ENCODE data around the gene APBA2.
A peak's percentile ranks its signal among the peaks of the same experiment; 100 is the strongest.

The APBA2 gene

DNA sequence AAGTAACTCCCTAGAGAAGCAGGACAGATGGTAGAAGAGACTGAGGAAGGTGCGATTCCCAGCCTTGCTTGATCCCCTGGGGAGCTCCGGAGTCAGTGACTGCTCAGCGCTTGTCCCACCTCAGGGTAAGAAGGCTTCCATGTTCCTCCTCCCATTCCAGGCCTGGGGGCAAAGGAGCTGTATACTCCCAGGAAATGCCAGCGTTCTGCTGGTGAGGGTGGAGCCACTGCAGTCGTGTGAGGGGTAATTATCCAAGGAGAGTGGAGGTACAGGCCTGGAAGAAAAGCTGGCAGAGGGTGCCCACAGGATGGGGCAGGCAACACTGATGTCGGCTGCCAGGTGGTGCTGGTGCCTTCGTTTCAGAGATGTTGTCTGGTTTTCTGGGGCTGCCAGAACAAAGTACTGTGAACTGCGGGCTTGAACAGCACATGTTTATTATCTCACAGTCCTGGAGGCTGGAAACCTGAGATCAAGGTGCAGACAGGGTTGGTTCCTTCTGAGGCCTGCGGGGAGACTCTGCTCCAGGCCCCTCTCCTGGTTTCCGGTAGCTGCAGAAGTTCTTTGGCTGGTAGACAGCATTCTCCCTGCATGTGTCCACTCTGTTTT is 12.1 kb upstream of the APBA2 start:
- Histone ChIP-seq H3K9me3 (ENCODE audit: insufficient read depth, low read length, severe bottlenecking) (no peaks in the 10 kb centered on the region), H4K20me1 (ENCODE audit: insufficient read depth, low read length) (no peaks in the 10 kb centered on the region), H3K36me3 (ENCODE audit: insufficient read depth, low read length) (no peaks in the 10 kb centered on the region), H3K9ac (ENCODE audit: low read depth, low read length) (no peak overlapping the region), H3K27me3 (ENCODE audit: insufficient read depth, low read length, poor library complexity) (no peaks in the 10 kb centered on the region), H3K4me1 (ENCODE audit: insufficient read depth, low read length) (no peaks in the 10 kb centered on the region), H3K27ac (ENCODE audit: low read length) (no peak overlapping the region), H3K79me2 (ENCODE audit: insufficient read depth, low read length) (no peaks in the 10 kb centered on the region), H3K4me3 (ENCODE audit: low read depth in 1 of 2, low read length in 2 of 2) (no peak overlapping the region), H2AFZ (ENCODE audit: low read depth, low read length) (no peak overlapping the region), H3K4me2 (ENCODE audit: insufficient read depth, low read length) (no peak overlapping the region)
- TF ChIP-seq, protein P1, sequence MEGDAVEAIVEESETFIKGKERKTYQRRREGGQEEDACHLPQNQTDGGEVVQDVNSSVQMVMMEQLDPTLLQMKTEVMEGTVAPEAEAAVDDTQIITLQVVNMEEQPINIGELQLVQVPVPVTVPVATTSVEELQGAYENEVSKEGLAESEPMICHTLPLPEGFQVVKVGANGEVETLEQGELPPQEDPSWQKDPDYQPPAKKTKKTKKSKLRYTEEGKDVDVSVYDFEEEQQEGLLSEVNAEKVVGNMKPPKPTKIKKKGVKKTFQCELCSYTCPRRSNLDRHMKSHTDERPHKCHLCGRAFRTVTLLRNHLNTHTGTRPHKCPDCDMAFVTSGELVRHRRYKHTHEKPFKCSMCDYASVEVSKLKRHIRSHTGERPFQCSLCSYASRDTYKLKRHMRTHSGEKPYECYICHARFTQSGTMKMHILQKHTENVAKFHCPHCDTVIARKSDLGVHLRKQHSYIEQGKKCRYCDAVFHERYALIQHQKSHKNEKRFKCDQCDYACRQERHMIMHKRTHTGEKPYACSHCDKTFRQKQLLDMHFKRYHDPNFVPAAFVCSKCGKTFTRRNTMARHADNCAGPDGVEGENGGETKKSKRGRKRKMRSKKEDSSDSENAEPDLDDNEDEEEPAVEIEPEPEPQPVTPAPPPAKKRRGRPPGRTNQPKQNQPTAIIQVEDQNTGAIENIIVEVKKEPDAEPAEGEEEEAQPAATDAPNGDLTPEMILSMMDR (IDR thresholded peaks at IDR 0.05; ENCODE audit: borderline replicate concordance, extremely low read depth, low read length, poor library complexity, severe bottlenecking): peak; percentile 3
- no peak for TF ChIP-seq EZH2 (IDR thresholded peaks at IDR 0.05; ENCODE audit: borderline replicate concordance, low read depth, low read length, severe bottlenecking)
- DNase-seq (no peak), ATAC-seq (ENCODE audit: insufficient read depth, low read depth) (no peak)

DNA sequence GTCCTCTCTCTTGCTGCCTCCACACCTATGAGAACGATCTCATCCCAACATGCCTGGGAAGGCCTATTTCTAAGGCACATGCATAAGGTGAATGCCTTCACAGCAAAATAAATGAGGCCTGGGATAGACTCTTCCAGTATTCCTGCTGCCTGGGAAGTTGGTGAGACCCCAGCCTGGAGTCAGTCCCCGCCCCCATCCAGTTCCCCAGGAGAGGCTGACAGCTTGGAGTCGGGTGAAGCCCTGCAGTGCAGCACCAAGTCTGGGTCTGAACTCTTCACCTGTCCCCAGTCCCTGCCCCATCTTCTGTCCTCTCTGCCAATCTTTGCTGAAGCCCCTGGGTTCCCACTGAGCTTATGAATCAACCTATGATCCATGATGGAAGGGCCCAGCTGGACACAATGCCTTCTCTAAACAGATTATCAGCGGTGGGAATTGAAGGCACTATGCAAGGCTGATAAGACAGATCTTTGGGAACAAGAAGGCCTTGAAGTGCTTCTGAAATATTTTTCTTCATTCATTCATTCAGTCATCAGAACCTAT is 10.2 kb upstream of the APBA2 start:
- Histone ChIP-seq H3K4me3 (ENCODE audit: low read depth in 1 of 2, low read length in 2 of 2) (no peak overlapping the region), H2AFZ (ENCODE audit: low read depth, low read length) (no peak overlapping the region), H3K9ac (ENCODE audit: low read depth, low read length) (no peak overlapping the region), H3K4me1 (ENCODE audit: insufficient read depth, low read length) (no peaks in the 10 kb centered on the region), H3K27me3 (ENCODE audit: insufficient read depth, low read length, poor library complexity) (no peaks in the 10 kb centered on the region), H4K20me1 (ENCODE audit: insufficient read depth, low read length) (no peaks in the 10 kb centered on the region), H3K9me3 (ENCODE audit: insufficient read depth, low read length, severe bottlenecking) (no peaks in the 10 kb centered on the region), H3K79me2 (ENCODE audit: insufficient read depth, low read length) (no peaks in the 10 kb centered on the region), H3K27ac (ENCODE audit: low read length) (no peak overlapping the region), H3K36me3 (ENCODE audit: insufficient read depth, low read length) (no peaks in the 10 kb centered on the region), H3K4me2 (ENCODE audit: insufficient read depth, low read length) (no peak overlapping the region)
- TF ChIP-seq, protein P1 (IDR thresholded peaks at IDR 0.05; ENCODE audit: borderline replicate concordance, extremely low read depth, low read length, poor library complexity, severe bottlenecking): no peak
- TF ChIP-seq EZH2 (IDR thresholded peaks at IDR 0.05; ENCODE audit: borderline replicate concordance, low read depth, low read length, severe bottlenecking): no peak
- ATAC-seq (ENCODE audit: insufficient read depth, low read depth) (no peak), DNase-seq (no peak)

DNA sequence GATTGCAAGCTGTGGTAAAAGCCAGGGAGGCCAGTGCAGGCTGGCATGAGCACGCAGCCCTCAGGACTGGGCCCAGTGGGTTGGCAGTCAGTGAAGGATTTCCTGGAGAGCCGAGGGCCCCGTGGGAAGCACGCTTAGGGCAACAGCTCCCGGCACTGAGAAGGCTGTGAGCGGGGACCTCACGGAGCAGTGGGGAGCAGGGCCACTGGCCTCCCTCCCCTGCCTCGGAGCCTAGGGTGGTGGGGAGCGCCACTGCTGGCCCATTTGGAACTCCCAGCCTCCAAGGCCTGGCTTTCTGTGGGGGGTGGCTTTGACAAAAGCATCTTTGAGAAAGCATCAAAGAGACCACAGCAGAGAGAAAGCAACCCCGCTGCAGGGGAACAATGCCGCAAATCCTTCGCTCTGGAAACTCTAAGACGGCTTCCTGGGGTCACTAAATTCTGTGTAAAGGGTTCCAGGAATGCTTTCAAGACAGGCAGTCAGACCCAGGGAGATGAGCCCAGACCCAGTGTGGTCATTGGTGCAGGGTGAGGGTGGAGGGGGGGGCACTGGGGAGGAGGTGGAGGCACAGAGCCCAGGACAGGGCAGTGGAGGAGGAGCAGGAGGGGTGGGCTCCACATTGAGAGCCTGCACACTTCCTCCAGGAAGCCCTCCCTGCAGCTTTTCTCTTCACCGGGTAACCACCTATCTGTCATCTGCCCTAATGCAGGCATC is 9.5 kb upstream of the APBA2 start:
- Histone ChIP-seq H3K9me3 (ENCODE audit: insufficient read depth, low read length, severe bottlenecking) (no peaks in the 10 kb centered on the region), H3K27me3 (ENCODE audit: insufficient read depth, low read length, poor library complexity) (no peaks in the 10 kb centered on the region), H3K36me3 (ENCODE audit: insufficient read depth, low read length) (no peaks in the 10 kb centered on the region), H2AFZ (ENCODE audit: low read depth, low read length) (no peak overlapping the region), H3K27ac (ENCODE audit: low read length) (no peak overlapping the region), H3K4me3 (ENCODE audit: low read depth in 1 of 2, low read length in 2 of 2) (no peak overlapping the region), H3K79me2 (ENCODE audit: insufficient read depth, low read length) (no peaks in the 10 kb centered on the region), H3K9ac (ENCODE audit: low read depth, low read length) (no peak overlapping the region), H3K4me1 (ENCODE audit: insufficient read depth, low read length) (no peaks in the 10 kb centered on the region), H4K20me1 (ENCODE audit: insufficient read depth, low read length) (no peaks in the 10 kb centered on the region), H3K4me2 (ENCODE audit: insufficient read depth, low read length) (no peak overlapping the region)
- no peak for TF ChIP-seq EZH2 (IDR thresholded peaks at IDR 0.05; ENCODE audit: borderline replicate concordance, low read depth, low read length, severe bottlenecking)
- TF ChIP-seq, protein P1 (IDR thresholded peaks at IDR 0.05; ENCODE audit: borderline replicate concordance, extremely low read depth, low read length, poor library complexity, severe bottlenecking): no peak
- DNase-seq: no peak
- ATAC-seq (ENCODE audit: insufficient read depth, low read depth): no peak

Measured in DND-41 (cell line).